Right atrium auricular region (tissue), 2 donors: Measurements from ENCODE around the gene PPP1R14C. TPM values are rescaled to one million over a fixed set of nuclear protein-coding genes. Genes with fewer than 3 reads are reported as not detected.
"Not testable (repeated sequence)": the region's sequence is repeated elsewhere in the genome, so short reads cannot be mapped to it uniquely, and the experiment has no call there.

Source experiments
- DNase-seq: peaks from one replicate; pipeline ENCODE4 v3.0.0-alpha.2; 2019; ENCODE audit warnings: low spot score
- H3K27ac ChIP-seq, 2 donors: fragments of 200-600 bp; sonication (generic); 1 replicate in 1 of 2; 2 replicates in 1 of 2; pipeline ENCODE4 v1.5.1; 2016 to 2019
- H3K27me3 ChIP-seq, 2 donors: fragments of 200-600 bp; sonication (generic); one replicate each; pipeline versions ENCODE4 v1.5.1 to v1.6.0; 2017 to 2019
- H3K36me3 ChIP-seq: fragments of 200-600 bp; sonication (generic); one replicate; pipeline ENCODE4 v1.5.1; 2016
- H3K4me1 ChIP-seq, 2 donors: fragments of 200-600 bp; sonication (generic); one replicate each; pipeline versions ENCODE4 v1.5.1 to v1.6.0; 2017 to 2019
- H3K4me3 ChIP-seq, 2 donors: fragments of 200-600 bp; sonication (generic); 1 replicate in 1 of 2; 2 replicates in 1 of 2; pipeline ENCODE4 v1.5.1; 2017 to 2019; ENCODE audit warnings: mild to moderate bottlenecking in 1 of 2, moderate library complexity in 1 of 2
- H3K9me3 ChIP-seq, 2 donors: fragments of 200-600 bp; sonication (generic); one replicate each; pipeline ENCODE4 v1.5.1; 2019
- CTCF ChIP-seq, 2 donors: fragments of 200-600 bp; sonication (generic); IDR thresholded peaks; one replicate each; pipeline ENCODE4 v1.5.1; 2019; ENCODE audit warnings: antibody characterized with exemption in 2 of 2
- total RNA-seq, 2 donors: library from RNA; depleted of rRNA; stranded (reverse); fragments of >200 nt; gene quantifications; one replicate each; pipeline ENCODE4 v1.1.0, GENCODE V29; 2016

PPP1R14C gene
- total RNA-seq, 2 donors from 2014 or later = 85.4 to 130 TPM

GRCh38 chr6:150129616-150130505 lies 13.0 kb upstream of the PPP1R14C start:
- Histone ChIP-seq H3K4me3 (no peak overlapping the region), H3K27ac (no peak overlapping the region), H3K4me1 (no peaks in the 10 kb centered on the region), H3K27me3 (no peaks in the 10 kb centered on the region), H3K9me3 (no peaks in the 10 kb centered on the region), H3K36me3 (no peaks in the 10 kb centered on the region)
- no peak for DNase-seq
- no peak for TF ChIP-seq CTCF (IDR thresholded peaks at IDR 0.05)

- Histone ChIP-seq H3K36me3 (no peaks in the 10 kb centered on the region), H3K27ac (no peak overlapping the region), H3K4me1 (no peaks in the 10 kb centered on the region), H3K9me3 (no peaks in the 10 kb centered on the region), H3K4me3 (no peak overlapping the region), H3K27me3 (no peaks in the 10 kb centered on the region)
- TF ChIP-seq CTCF (IDR thresholded peaks at IDR 0.05) = no peak
- DNase-seq = no peak
Measured at GRCh38 chr6:150133686-150134085, 9.2 kb upstream of the PPP1R14C start.

- Histone ChIP-seq H3K27me3 (no peaks in the 10 kb centered on the region), H3K4me1 (no peaks in the 10 kb centered on the region), H3K36me3 (no peaks in the 10 kb centered on the region), H3K9me3 (no peaks in the 10 kb centered on the region), H3K4me3 (no peak overlapping the region), H3K27ac (no peak overlapping the region)
- DNase-seq = no peak
- TF ChIP-seq CTCF (IDR thresholded peaks at IDR 0.05) = no peak
Measured at GRCh38 chr6:150134280-150134920, 8.4 kb upstream of the PPP1R14C start.

GRCh38 chr6:150137711-150138110 lies 5.1 kb upstream of the PPP1R14C start:
- not testable (repeated sequence) for H3K4me3 ChIP-seq, DNase-seq, H3K36me3 ChIP-seq, H3K27me3 ChIP-seq, H3K27ac ChIP-seq, H3K9me3 ChIP-seq, H3K4me1 ChIP-seq

- no peak for TF ChIP-seq CTCF (IDR thresholded peaks at IDR 0.05)
- H3K4me3 ChIP-seq = no peak overlapping the region
- H3K36me3 ChIP-seq = no peaks in the 10 kb centered on the region
- DNase-seq = no peak
- no peaks in the 10 kb centered on the region for H3K27me3 ChIP-seq
- H3K4me1 ChIP-seq = peaks cover 0 to 18% of the 10 kb centered on the region in 2 donors
- no peak overlapping the region for H3K27ac ChIP-seq
- no peaks in the 10 kb centered on the region for H3K9me3 ChIP-seq
Measured at GRCh38 chr6:150138638-150139037, 4.2 kb upstream of the PPP1R14C start.

- Histone ChIP-seq H3K27ac (no peak overlapping the region), H3K4me3 (no peak overlapping the region), H3K36me3 (no peaks in the 10 kb centered on the region), H3K4me1 (peaks cover 0 to 19% of the 10 kb centered on the region in 2 donors), H3K27me3 (no peaks in the 10 kb centered on the region), H3K9me3 (no peaks in the 10 kb centered on the region)
- TF ChIP-seq CTCF (IDR thresholded peaks at IDR 0.05) = no peak
- DNase-seq = no peak
Measured at GRCh38 chr6:150139533-150139932, 3.3 kb upstream of the PPP1R14C start.
